D721Med (cell line): ENCODE results near the gene TGFBR3.

Experiments
- DNase-seq: peaks from one replicate; pipeline ENCODE4 v3.0.0; 2011; ENCODE audit warnings: low spot score; ENCODE audit not compliant: insufficient read length
- FAIRE-seq: peaks from 2 replicates; lab custom pipeline; 2011; peaks lifted over from hg19 to GRCh38; lab: Jason Lieb, UNC
- CTCF ChIP-seq: IDR thresholded peaks from 2 replicates; pipeline ENCODE4 v1.5.1; 2012; ENCODE audit warnings: mild to moderate bottlenecking, control low read depth; ENCODE audit not compliant: insufficient read depth; ENCODE audit errors: missing control alignments

The TGFBR3 gene

DNA sequence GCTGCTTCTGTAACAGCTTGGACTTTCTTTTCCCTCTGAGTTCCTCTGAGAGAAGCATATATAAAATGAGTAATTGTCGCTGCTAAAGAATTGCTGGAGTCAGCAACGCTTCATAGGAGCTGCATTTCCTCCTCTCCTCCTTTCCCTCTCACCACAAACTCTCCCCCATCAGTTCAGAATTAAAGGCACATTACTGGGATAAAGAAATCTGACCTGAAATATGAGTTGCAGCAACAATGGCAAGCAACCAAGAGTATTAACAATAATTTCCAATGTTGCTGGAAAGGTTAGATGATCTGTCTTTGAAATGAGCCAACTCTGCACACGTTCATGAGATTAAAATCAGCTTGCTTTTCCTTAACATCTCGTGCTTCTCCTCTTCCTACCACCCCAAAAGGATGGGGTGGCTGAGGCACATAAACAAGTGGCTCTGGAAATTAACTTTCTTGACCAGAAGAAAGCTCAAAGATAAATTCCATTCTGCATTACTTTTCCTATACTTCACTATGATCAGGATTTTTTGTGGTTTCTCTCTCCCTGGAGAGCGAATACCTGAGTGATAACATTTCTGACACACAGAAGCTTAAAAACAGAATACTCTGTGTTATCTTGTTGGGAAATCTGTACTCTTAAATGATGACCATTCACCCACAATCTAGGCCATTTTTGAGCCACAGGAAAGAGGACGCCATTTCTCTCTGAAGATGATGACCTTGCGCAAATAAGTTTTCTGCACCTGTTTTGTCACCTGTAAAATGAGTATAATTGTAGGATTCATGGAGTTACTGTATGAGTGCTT lies 90.2 kb downstream of the TGFBR3 start:
- TF ChIP-seq CTCF: no peak
- FAIRE-seq (no peak), DNase-seq (no peak)

DNA sequence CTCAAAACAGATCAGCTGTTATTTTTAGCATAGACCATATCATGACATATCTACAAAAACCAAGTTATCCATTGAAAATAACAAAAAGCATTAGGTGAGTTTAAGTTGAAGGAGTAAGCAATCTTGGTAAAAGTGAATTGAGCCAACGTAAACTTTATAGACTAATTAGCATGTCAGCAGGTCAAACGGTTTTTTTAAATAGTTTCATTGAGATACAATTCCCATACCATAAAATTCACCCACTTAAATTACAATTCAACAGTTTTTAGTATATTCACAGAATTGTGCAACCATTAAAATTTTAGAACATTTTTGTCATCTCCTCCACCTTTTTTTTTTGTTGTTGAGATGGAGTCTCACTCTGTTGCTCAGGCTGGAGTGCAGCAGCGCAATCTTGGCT lies 92.1 kb downstream of the TGFBR3 start:
- FAIRE-seq (no peak), DNase-seq (no peak)
- TF ChIP-seq CTCF: no peak

GRCh38 chr1:91793189-91793588 lies 92.8 kb downstream of the TGFBR3 start:
- FAIRE-seq: no peak
- TF ChIP-seq CTCF: no peak
- no peak for DNase-seq

- FAIRE-seq: no peak
- DNase-seq: no peak
- peak; percentile 11 for TF ChIP-seq CTCF
Observed at GRCh38 chr1:91792489-91793071, 93.4 kb downstream of the TGFBR3 start.

DNA sequence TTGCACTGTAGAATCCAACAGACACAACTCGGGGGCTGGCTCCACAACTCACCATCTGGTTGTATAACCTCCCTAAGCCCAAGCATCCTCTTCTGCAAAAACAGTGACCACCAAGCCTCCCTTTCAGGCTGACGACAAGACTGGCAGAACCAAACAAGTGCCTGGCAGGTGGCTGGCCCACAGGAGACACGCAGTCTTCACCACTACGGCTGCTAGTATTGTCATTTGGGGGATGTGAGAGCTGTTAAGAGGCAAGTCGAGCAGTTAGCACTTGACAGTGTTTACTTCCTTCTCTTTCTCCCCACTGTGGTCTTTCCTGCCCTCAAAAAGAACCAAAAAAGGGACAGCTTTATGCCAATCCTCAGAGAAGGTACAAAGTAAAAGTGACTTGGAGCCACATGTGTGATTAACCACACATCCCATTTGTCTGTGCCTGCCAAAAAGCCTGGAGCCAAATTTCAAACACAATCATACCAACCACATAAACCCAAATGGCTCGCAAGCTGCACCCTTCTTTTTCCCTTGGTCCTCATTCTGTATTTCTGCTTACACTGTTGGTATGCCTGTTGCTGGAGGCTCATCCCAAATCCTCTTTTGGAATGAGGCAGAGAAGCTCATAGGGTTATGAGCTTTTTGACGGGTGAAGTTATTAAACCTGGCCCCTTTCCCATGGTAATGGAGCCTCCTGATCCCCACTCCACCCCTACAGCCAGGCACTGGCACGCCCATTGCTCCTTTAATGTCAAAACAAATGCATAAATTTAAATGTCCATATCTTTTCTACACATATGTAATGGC lies 94.1 kb downstream of the TGFBR3 start:
- DNase-seq: no peak
- TF ChIP-seq CTCF: no peak
- FAIRE-seq: no peak

- TF ChIP-seq CTCF: peak; percentile 42
- DNase-seq: peak; percentile 43
- FAIRE-seq: peak; percentile 53
Observed at GRCh38 chr1:91791103-91791502, 94.8 kb downstream of the TGFBR3 start.
